ENCODE results near the gene C22orf31.
"Not testable (repeated sequence)": the region's sequence is repeated elsewhere in the genome, so short reads cannot be mapped to it uniquely, and the experiment has no call there.

The C22orf31 gene

DNA sequence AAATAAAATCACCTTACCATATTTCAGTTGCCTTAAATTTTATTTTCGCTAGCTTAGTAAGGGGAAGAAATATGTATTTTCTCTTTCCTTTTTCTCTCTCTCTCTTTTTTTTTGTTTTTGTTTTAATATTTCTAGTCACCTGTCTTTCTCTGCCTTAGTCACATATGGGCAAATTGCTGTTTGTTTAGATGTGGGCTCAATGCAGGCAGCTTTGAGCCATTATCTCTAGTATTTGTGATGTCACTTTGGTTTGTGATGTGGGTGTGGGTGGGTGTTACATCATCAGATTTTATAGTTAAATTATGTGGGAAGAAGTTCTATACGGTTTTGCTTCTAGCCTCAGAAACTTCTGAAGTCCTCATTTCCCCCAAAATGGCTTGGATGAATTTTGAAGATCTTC is at the start of gene C22orf31:
C22orf31 (minus strand) TSS at position 59 of the 400 bp plus-strand sequence; CDS start at position 20, 39 bp downstream.
- no peak for DNase-seq (ENCODE audit: low read depth in 2 of 2)

DNA sequence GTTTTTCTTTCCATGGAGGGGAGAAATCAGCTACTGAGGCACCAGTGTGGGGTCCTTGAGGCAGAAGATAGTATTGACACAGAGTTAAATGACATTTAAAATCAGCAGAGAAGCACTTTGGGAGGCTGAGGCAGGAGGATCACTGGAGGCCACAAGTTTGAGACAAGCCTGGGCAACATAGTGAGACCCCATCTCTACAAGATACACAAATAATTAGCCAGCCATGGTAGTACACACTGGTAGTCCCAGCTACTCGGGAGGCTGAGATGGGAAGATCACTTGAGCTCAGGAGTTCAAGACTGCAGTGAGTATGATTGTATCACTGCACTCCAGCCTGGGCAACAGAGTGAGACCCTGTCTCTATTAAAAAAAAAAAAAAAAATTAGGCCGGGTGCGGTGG is 49.3 kb upstream of the C22orf31 start:
- no peak for DNase-seq (ENCODE audit: low read depth in 2 of 2)

DNA sequence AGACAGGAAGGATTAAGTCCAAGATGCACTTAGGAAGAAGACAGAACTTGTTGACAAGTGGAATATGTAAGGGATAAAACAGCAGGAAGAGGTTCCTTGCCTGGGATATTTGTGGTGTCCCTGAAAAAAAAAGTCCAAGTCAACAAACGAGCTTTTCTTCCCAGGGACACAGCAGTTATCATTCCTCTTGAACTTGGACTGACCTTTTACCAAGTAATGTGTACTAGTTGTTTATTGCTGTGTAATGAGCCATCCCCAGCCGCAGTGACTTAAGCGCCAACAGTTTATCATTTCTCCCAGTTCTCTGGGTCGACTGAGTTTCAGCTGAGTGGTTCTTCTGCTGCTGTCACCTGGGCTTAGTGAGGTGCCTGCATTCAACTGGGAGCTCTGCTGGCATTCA is 48.2 kb upstream of the C22orf31 start:
- no peak for DNase-seq (ENCODE audit: low read depth in 2 of 2)

DNA sequence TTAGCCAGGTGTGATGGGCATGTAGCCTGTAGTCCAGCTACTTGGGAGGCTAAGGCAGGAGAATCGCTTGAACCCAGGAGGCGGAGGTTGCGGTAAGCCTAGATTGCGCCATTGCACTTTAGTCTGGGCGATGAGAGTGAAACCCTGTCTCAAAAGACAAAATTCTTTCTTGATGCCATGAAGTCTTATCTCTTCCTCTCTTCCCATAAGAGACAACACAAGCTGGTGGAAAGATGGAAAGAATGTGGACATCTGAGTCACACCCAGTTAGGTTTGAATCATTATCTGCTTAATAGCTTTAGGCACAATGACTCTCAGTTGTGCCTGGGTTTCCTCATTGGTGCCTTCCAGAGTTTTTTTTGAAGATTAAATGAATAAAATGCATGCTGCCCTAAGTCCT is 46.5 kb upstream of the C22orf31 start:
- no peak for DNase-seq (ENCODE audit: low read depth in 2 of 2)

DNA sequence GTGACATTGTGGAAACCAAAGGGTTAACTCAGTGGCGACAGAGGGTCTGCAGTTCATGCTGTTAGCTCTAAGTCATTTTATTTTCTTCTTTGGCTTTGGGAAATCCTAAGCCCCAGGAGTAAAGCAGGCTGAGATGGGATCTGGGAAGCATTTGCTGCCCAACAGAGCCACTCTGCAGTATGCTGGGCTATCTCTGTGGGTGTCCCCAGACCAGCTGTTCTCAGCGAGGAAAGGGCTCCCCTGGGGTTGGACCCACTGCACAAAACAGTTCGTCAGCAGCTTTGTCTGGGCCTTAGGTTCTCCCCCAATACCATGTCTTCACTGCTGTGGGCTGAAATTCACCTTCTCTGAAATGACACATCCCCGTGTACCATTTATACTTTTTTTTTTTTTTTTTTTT is 45.2 kb upstream of the C22orf31 start:
- no peak for DNase-seq (ENCODE audit: low read depth in 2 of 2)

DNA sequence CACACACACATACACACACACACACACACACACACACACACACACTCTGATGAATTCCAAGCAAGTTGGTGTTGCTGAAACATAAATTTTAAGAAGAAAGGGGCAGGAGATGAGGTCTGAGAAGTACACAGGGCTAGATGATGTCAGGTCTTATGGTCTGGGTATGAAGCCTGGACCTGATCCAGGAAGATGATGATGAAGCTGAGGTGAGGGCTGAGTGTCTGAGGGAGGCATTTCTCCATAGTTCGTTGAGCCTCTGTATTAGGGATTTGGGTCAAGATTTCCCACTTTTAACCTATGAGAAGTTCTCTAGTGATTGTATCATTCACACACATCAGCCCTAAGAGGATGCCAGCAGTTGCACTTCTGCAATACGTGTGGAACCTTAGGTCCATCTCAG is 43.8 kb upstream of the C22orf31 start:
- DNase-seq (ENCODE audit: low read depth in 2 of 2): no peak

DNA sequence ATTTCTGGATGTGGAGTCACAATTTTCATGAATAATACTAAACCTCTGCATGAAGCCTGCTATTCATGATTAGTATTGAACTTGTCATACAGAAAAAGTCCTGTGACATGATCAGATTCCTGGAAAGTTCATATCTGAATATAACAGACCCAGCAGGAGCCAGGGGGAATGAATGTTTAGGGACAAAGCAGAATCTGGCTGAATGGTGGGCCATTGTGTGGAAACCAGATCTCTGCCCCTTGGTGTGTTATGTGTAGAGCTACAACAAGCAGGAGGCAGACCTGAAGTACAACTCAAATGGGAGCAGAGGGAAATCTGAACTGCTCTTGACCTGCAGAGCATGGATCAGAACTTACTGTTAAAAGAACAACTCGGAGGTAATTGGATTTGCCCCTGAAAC is 41.5 kb upstream of the C22orf31 start:
- DNase-seq (ENCODE audit: low read depth in 2 of 2): no peak

DNA sequence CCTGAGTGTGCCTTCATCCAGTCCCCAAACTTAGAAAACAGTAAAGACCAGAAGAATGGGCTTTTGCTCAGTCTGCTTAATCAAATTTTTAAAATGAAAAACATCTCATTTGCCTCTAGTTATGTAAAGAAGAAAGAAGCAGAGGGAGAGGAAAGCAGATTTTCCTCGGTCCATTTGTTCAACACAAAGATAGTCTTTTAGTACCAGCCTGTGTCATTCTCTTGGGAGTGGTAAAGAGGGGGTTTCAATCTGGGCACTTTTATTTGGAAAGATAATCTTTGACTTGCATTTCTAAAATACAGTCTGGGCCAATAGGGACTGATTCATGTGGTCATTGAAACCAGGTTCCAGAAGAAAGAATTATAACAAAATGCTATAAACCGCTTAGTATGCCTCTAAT is 40.7 kb upstream of the C22orf31 start:
- DNase-seq (ENCODE audit: low read depth in 2 of 2): no peak

DNA sequence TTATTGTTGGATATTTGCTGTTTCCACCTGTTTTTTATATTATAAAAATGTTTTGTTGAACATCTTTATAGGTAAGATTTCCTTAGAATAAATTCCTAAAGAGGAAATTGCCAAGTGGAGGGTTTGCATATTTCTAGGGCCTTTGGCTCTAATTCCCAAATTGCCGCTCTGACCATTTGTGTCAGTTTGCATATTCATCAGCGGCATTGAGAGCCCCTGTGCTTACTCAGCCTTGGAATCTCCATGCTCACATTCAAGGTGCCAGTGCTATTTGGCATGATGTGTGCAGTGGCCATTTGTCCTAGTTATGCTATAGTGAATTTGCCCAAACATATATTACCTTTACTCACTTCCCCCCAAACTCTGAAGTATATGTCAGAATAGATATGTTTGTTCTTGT is 36.7 kb upstream of the C22orf31 start:
- no peak for DNase-seq (ENCODE audit: low read depth in 2 of 2)

DNA sequence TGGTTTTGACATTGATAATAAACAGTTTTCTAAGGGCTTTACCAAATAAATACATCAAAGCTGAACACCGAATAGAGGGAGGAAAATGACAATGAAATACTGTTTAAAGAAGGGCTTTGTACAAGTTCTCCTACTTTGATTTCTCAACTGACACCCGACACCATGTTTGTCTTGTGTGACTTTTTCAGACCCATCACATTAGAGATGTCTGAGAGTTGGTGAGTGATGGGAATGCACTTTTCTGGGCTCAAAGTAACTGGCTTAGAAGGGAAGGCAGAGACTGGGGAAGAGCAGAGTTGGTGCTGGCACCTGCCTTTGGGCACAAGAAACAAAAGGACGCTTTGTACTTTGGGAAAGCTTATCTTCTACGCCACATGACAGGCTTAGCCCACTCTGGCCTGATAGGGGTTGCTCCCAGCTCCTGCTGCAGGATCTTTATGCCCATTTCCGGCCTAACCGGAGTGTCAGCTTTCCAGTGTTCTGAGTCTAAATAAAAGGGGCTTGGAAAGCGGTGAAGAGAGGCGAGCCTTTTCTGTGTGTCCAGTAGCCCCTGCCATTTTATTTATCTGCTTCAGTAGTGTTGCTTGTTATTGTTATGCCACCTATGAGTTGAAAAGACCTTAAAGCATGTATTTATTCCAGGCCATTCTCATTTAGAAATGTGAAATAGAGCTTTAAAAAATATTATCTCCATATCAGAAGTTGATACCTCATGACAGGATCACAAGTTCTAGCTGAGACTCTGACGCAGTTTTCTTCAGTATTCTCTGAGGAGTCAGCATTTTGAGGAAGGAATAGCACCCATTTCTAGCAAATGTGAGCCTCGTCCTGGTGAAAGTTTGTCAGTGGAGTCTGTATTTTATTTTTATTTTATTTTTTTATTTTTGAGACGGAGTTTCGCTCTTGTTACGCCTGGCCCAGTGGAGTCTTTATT is 35.4 kb upstream of the C22orf31 start:
- no peak for DNase-seq (ENCODE audit: low read depth in 2 of 2)

DNA sequence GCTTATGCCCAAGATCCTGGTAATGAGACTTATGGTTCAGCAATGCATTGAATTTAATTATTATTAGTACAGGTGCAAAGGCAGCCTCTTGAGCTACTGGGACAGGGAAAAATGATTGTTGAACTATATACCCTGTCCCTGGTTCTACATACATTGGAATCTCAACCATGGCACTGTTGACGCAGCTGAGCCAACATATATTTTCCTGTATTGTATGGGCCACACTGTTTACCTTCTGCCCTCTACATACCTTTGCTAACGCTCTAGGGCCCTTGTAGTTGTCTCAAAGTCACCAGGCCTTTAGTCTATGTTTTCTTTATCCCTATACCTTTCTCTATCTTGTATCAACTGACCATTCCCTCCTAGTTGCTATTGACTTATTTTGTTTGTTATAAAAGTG is 33.8 kb upstream of the C22orf31 start:
- no peak for DNase-seq (ENCODE audit: low read depth in 2 of 2)

DNA sequence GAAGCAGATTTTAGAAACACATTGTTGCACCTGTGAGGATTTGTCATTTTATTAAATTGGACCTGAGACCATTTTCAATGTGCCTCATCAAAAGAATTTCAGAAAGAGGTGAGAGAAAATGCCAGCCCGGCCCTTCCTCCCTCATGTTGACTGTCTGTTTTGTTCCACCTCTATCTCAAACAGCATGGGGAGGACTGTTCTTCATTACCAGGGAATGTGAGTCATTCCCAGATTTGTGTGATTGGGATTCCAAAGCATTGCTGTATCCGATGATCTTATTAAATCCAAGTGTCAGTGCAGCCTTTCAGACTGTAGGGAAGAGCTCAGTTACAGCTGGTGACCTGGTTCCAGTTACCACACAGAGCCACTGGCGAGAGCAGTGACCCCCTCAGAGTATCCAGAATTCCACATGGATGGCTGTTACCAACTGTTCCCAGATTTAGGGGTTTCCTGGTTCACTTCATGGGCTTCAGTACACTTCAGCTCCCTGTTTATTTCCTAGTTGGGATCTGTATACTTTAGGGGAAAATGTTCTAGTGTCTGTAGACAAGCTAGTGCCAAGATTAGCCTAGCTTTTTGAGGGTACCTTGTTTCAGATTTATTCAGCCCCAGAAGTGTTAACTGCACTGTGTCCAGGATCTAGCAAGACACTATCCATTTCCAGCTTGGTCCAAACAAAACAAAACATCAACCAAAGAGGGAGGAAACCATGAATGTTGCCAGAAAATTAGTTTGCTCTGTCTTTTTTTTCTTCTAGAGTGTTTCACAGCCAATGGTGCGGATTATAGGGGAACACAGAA is 32.1 kb upstream of the C22orf31 start:
- no peak for DNase-seq (ENCODE audit: low read depth in 2 of 2)

DNA sequence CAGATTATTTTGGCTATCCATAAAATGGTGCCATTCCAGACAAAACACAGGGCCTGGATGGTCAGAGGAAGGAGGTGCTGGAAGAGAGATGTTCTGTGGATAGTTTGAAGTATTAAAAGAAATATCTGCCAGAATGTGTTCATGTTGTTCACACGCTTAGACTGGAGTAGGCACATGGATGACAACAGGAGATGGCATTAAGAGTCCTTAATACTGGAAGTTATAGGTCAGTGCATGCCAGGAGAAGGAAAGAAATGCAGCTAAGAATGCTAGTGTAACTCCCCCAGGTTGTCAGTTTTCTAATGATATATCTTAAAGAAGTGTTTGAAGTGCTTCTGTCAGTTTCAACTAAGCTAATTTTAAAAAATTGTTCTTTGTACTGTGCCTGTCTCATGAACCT is 31.4 kb upstream of the C22orf31 start:
- DNase-seq (ENCODE audit: low read depth in 2 of 2): no peak

DNA sequence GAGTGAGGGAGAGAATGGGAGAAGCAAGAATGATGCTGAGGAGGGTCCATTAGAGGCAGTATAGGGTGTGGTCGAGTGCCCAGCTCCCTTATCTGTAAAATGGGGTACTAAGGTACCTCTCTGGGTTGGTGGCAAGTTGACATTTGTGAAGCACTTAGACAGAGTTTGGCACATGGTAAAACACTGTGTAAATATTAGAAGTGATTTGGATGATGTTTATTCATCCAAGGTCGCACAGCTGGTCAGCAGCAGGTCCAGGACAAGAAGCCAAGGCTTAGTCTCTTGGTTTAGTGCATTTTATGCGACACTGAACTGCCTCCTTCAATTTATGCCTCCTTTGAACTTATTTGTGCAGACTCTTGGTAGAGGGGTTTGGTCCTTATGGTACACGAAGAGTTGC is 30.6 kb upstream of the C22orf31 start:
- DNase-seq (ENCODE audit: low read depth in 2 of 2): no peak

DNA sequence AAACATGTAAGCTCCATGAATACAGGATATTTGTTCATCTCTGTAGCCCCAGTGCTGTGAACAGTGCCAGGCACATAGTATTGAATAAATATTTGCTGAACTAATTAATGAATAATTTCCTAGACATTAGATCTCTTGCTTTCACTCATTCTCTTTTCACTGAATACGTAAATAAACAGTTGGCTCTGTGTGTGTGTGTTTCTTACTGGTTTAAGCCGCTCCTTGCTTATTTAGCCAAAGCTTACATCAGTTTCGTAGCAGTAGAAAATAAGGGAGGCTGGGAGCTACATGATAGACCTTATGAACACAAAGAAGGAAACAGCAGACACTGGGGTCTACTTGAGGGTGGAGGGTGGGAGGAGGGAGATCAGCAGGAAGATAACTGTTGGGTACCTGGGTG is 28.4 kb upstream of the C22orf31 start:
- no peak for DNase-seq (ENCODE audit: low read depth in 2 of 2)

DNA sequence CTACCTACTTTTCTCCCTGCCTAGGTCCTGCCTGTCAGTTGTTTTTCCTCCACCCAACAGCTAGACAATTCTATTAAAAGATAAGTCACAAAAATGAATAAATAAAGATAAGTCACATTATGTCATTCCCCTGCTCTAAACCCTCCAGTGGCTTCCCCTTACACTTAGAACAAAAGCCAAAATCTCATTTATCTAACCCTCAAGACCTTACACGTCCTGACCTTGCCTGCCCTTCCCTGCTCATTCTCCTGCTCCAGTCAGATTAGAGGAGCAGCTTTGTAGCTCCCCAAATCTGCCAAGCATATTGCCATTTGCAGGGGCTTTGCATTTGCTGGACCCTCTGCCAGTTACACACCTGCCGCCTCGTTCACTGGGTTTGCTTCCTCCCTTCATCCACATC is 27.9 kb upstream of the C22orf31 start:
- DNase-seq (ENCODE audit: low read depth in 2 of 2): no peak

DNA sequence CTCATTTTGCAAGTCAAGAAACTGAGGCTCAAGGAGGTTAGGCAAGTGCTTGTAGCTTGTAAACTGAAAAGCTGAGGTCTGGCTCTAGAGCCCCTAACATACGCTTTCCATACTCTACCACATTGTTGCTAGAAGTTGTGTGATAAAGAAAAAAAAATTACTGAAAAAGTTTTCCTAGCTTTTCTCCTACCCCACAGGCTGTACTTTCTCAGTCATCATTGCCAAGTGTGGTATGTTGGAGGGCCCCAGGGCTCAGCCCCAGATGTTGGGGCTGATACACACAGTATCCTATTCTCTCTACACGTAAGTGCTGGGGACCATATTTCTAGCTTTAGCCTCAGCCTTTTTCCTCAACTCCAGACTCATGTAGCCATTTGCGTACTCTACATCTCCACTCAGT is 27.2 kb upstream of the C22orf31 start:
- no peak for DNase-seq (ENCODE audit: low read depth in 2 of 2)

DNA sequence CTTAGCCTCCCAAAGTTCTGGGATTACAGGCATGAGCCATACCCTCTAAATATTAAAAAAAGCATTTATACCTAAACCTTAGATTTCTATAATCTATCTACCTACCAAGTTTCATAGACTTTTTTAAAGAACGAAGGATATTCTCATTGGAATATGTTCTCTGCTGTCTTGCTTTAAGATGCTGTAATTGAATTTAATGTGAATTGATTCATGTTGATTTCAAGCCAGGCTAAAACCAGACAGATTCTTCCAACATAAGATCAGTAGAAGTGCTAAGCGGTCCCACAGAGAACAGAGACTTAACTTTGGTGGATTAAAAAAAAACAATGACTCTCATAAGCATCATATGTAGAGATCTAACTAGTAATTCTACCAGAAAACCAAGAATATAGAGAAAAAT is 25.4 kb upstream of the C22orf31 start:
- no peak for DNase-seq (ENCODE audit: low read depth in 2 of 2)

DNA sequence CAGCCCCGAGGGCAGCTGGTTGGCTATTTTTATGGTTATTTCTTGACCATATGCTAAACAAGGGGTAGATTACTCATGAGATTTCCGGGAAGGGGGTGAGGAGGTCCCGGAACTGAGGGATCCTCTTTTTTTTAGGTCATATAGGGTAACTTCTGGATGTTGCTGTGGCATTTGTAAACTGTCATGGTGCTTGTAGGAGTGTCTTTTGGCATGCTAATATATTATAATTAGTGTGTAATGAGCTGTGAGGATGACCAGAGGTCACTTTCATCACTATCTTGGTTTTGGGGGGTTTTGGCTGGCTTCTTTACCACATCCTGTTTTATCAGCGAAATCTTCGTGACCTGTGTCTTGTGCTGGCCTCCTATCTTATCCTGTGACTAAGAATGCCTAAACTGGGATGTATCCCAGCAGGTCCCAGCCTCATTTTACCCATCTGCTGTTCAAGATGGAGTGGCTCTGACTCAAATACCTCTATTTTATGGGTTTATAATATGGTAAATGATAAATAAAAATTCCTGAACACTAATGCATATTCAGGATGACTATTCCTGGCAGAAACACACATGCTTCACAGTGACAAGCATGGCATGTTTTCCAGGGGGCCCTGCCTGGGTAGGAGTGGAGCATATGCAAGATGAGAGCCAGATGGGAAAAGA is 22.4 kb upstream of the C22orf31 start:
- no peak for DNase-seq (ENCODE audit: low read depth in 2 of 2)

DNA sequence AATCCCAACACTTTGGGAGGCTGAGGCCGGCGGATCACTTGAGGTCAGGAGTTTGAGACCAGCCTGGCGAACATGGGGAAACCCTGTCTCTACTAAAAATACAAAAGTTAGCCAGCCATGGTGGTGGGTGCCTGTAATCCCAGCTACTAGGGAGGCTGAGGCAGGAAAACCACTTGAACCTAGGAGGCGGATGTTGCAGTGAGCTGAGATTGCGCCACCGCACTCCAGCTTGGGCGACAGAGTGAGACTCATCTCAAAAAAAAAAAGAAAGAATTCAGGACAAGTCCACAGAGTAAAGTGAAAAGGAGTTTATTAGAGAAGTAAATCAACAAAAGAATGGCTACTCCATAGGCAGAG is 21.9 kb upstream of the C22orf31 start:
- DNase-seq (ENCODE audit: low read depth in 2 of 2): not testable (repeated sequence)

DNA sequence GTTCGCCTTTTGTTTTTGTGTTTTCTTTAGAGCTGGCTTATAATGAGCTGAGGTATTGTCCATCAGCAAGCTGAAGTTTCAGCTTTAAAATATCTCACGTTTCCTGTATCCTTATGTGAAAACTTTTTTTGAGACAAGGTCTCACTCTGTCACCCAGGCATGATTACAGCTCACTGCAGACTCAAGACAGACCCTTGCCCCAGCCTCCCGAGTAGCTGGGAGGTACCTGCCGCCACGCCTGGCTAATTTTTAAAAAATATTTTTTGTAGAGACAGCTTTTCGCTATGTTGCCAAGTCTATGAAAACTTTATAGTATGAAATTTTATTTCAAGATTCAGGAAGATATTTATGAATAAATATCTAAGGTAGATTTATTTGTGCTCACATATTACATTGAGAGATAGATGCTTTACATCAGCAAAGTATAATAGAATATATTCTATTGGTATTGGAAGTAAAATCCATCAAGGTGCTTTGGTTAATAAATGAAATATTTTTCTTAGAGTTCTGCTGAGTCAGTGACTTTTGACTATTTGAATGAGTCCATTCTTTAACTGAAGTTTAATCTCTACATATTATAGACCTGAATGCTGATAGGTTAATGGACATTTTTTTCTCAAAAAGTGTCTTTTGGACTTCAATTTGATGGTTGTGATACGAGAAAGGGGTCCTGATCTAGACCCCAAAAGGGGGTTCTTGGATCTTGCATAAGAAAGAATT is 21.4 kb upstream of the C22orf31 start:
- no peak for DNase-seq (ENCODE audit: low read depth in 2 of 2)

Data from stimulated activated CD4-positive, alpha-beta T cell treated with anti-CD3 and anti-CD28 coated beads, Interleukin-1b, Interleukin-23, amount 100 ng/mL, for 1 hour (primary cell).